ENCODE measurements around the gene SENP5. TPM values are rescaled to one million over a fixed set of nuclear protein-coding genes. Genes with fewer than 3 reads are reported as not detected.
"Not testable (repeated sequence)": the region's sequence is repeated elsewhere in the genome, so short reads cannot be mapped to it uniquely, and the experiment has no call there.

The SENP5 gene, protein sequence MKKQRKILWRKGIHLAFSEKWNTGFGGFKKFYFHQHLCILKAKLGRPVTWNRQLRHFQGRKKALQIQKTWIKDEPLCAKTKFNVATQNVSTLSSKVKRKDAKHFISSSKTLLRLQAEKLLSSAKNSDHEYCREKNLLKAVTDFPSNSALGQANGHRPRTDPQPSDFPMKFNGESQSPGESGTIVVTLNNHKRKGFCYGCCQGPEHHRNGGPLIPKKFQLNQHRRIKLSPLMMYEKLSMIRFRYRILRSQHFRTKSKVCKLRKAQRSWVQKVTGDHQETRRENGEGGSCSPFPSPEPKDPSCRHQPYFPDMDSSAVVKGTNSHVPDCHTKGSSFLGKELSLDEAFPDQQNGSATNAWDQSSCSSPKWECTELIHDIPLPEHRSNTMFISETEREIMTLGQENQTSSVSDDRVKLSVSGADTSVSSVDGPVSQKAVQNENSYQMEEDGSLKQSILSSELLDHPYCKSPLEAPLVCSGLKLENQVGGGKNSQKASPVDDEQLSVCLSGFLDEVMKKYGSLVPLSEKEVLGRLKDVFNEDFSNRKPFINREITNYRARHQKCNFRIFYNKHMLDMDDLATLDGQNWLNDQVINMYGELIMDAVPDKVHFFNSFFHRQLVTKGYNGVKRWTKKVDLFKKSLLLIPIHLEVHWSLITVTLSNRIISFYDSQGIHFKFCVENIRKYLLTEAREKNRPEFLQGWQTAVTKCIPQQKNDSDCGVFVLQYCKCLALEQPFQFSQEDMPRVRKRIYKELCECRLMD
- polyA plus RNA-seq (ENCODE audit: insufficient read depth in 1 of 5, insufficient read length in 5 of 5, low replicate concordance in 1 of 5), result 10 to 100 TPM; 24.2 to 35.1 (median 28.5) TPM
- long read RNA-seq, donor 1, full-length matches to known transcripts, result 3 of 11 reads
- long read RNA-seq, donor 1, partial matches to known transcripts, result 8 of 11 reads
- long read RNA-seq, donor 1, other reads (novel, unspliced or antisense), result 0 of 11 reads
- long read RNA-seq, donor 2, full-length matches to known transcripts, result 1 of 1 reads
- long read RNA-seq, donor 2, partial matches to known transcripts, result 0 of 1 reads
- long read RNA-seq, donor 2, other reads (novel, unspliced or antisense), result 0 of 1 reads
- long read RNA-seq, donor 3, partial matches to known transcripts, result 0 of 1 reads
- long read RNA-seq, donor 3, other reads (novel, unspliced or antisense), result 0 of 1 reads
- long read RNA-seq, donor 4, full-length matches to known transcripts, result 4 of 4 reads
- long read RNA-seq, donor 4, partial matches to known transcripts, result 0 of 4 reads
- long read RNA-seq, donor 4, other reads (novel, unspliced or antisense), result 0 of 4 reads
- long read RNA-seq, donor 5, full-length matches to known transcripts, result 2 of 20 reads
- long read RNA-seq, donor 5, partial matches to known transcripts, result 18 of 20 reads
- long read RNA-seq, donor 5, other reads (novel, unspliced or antisense), result 0 of 20 reads
- long read RNA-seq, donor 6, full-length matches to known transcripts, result 6 of 13 reads
- long read RNA-seq, donor 6, partial matches to known transcripts, result 7 of 13 reads
- long read RNA-seq, donor 6, other reads (novel, unspliced or antisense), result 0 of 13 reads
- long read RNA-seq, donor 7, full-length matches to known transcripts, result 5 of 5 reads
- long read RNA-seq, donor 7, partial matches to known transcripts, result 0 of 5 reads
- long read RNA-seq, donor 7, other reads (novel, unspliced or antisense), result 0 of 5 reads
- long read RNA-seq, donor 8, partial matches to known transcripts, result 0 of 3 reads
- long read RNA-seq, donor 8, other reads (novel, unspliced or antisense), result 0 of 3 reads

- peak; percentile 89 to 91 for DNase-seq
These were observed at the start of gene SENP5 for GRCh38 chr3:196867507-196868296. Gene SENP5 (plus strand): TSS chr3:196867920. CDS start chr3:196885182, 17,262 bp downstream.

- no peak for DNase-seq
These were observed 45.8 kb upstream of the SENP5 start for GRCh38 chr3:196821806-196822355.

DNA sequence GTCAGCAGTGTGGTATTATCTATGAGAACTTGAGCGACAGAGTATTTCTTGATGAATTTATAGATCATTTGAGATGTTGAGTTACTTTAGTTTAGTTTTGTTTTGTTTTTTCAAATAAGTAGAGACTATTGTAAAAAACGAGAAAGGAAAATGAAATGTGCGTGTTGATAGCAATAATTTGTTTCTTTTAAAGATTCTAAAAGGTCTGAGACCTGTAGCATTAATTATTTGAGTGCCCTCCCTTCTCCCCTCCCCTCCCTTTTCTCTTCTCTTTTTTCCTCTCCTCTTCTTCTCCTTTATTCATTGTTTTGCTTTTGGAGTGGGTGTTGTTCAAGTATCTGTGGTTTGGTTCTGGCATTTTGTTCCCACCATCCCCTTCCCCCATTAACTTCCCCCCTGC lies 38.1 kb upstream of the SENP5 start:
- DNase-seq, result not testable (repeated sequence)

GRCh38 chr3:196835086-196835485 lies 32.6 kb upstream of the SENP5 start:
- no peak for DNase-seq

GRCh38 chr3:196836626-196837025 lies 31.1 kb upstream of the SENP5 start:
- DNase-seq, result not testable (repeated sequence)

- peak in 1 of 2 donors; percentile 16 for DNase-seq
These were observed 29.8 kb upstream of the SENP5 start for GRCh38 chr3:196837819-196838420.

DNA sequence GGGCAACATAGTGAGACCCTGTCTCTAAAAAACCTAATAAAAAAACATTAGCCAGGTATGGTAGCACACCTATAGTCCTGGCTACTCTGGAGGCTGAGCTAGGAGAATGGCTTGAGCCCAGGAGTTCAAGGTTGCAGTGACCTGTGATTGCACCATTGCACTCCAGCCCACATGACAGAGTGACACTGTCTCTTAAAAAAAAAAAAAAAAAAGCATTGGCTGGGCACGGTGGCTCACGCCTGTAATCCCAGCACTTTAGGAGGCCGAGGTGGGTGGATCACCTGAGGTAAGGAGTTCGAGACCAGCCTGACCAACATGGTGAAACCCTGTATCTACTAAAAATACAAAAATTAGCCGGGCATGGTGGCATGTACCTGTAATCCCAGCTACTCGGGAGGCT lies 28.4 kb upstream of the SENP5 start:
- not testable (repeated sequence) for DNase-seq

- no peak for DNase-seq
These were observed 24.9 kb upstream of the SENP5 start for GRCh38 chr3:196842567-196843434.

GRCh38 chr3:196843435-196844110 lies 24.1 kb upstream of the SENP5 start:
- no peak for DNase-seq

- DNase-seq, result not testable (repeated sequence)
These were observed 23.2 kb upstream of the SENP5 start for GRCh38 chr3:196844235-196845219.

- not testable (repeated sequence) for DNase-seq
These were observed 19.3 kb upstream of the SENP5 start for GRCh38 chr3:196848375-196848774.

DNA sequence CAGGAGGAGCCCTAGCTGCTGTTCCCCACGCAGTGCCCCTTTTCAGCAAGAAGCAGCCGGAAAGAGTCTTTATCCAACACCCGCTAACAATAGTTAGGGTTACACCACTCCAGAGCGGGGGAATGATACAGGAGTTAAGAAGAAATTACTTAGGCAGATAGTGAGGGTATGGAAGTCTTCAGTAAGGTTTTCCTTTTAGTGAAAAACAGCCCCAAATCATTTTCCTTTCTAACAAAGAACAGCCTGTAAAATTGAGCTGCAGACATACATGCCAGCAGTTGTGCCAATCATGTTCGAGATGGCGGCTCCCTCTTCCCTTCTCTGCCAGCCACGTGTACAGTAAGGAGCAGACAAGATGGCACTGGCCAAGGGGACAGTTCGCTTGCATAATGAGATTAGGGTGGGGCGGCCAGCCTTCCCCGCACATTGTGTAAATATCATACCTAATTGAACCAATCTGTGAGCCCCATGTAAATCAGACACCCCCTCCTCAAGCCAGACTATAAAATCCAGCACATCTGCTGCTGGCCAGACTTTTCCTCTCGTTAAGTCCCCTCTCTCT lies 18.5 kb upstream of the SENP5 start:
- DNase-seq, result no peak

GRCh38 chr3:196863000-196863399 lies 4.7 kb upstream of the SENP5 start:
- DNase-seq, result not testable (repeated sequence)

- DNase-seq, result no peak
These were observed 589 bp upstream of the SENP5 start for GRCh38 chr3:196867155-196867506.

DNA sequence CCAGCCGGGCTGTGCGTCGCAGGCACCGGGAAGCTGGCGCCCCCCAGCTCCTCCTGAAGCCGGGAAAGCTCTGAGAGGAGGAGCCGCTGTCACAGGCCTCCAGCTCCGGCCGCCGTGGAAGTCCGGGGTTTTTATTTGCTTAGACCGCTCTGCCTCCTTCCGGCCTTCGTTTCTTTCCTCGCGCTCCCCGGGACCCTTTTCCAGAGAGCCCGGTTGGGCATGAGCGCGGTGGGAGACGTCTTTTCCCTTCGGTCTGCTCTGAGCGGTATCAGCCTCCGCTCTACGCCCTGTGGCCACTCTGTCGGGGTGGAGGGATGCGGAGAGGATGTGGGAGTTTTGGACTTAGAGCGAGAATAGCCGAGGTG lies 559 bp downstream of the SENP5 start:
- no peak for DNase-seq

GRCh38 chr3:196872316-196872715 lies 4.6 kb downstream of the SENP5 start:
- no peak for DNase-seq

All from right lung (tissue), 10 donors.